A549 (cell line): Measurements from ENCODE around the gene SLCO3A1. TPM values are rescaled to one million over a fixed set of nuclear protein-coding genes. Genes with fewer than 3 reads are reported as not detected.
"Not testable (repeated sequence)": the region's sequence is repeated elsewhere in the genome, so short reads cannot be mapped to it uniquely, and the experiment has no call there.

Experiments
- ATAC-seq, 2 experiments: fragments of 200-7000 bp in 1 of 2; fragments of >200 bp in 1 of 2; cut with Nextera tagmentation in 1 of 2; cut with Tn5 transposase in 1 of 2; 3 replicates each; pipeline versions ENCODE4 v1.8.0 to v1.9.1; 2018 to 2020; ENCODE audit warnings: mild to moderate bottlenecking in 1 of 2, moderate library complexity in 1 of 2
- CTCF ChIA-PET: fragments of 300-600 bp; sonication (Branson Sonifier 250); formaldehyde crosslinking; extraction: SDS; loops from one replicate; lab custom pipeline; 2021; ENCODE audit warnings: antibody characterized with exemption, inconsistent platforms; lab: Yijun Ruan, JAX
- POLR2A ChIA-PET: fragments of 350-600 bp; formaldehyde crosslinking; extraction: SDS; loops from one replicate; lab custom pipeline; 2021; ENCODE audit warnings: antibody characterized with exemption, inconsistent platforms; lab: Yijun Ruan, JAX
- DNase-seq, 2 experiments: peaks; one replicate each; pipeline versions ENCODE4 v3.0.0 to v3.0.0-alpha.2; 2011 to 2016; ENCODE audit warnings: low read depth in 1 of 2, low spot score in 1 of 2
- FAIRE-seq: peaks from 2 replicates; lab custom pipeline; 2011; peaks lifted over from hg19 to GRCh38; lab: Jason Lieb, UNC
- H3K27ac ChIP-seq, 2 experiments: fragments of >200 bp; sonication (Bioruptor Twin); formaldehyde crosslinking; 3 replicates each; pipeline ENCODE4 v1.5.1; 2016 to 2017
- H3K4me1 ChIP-seq: fragments of >200 bp; sonication (Bioruptor Twin); formaldehyde crosslinking; 3 replicates; pipeline ENCODE4 v1.6.1; 2016
- H3K4me2 ChIP-seq: fragments of >200 bp; sonication (Bioruptor Twin); formaldehyde crosslinking; 3 replicates; pipeline ENCODE4 v1.6.1; 2016
- H3K4me3 ChIP-seq: fragments of >200 bp; sonication (Bioruptor Twin); formaldehyde crosslinking; 3 replicates; pipeline ENCODE4 v1.5.1; 2016
- H3K9me3 ChIP-seq: fragments of >200 bp; sonication (Bioruptor Twin); formaldehyde crosslinking; 3 replicates; pipeline ENCODE4 v1.6.1; 2016
- BHLHE40 ChIP-seq: IDR thresholded peaks from 2 replicates; pipeline ENCODE4 v1.6.1; 2012; ENCODE audit warnings: low read depth, low read length, inconsistent platforms
- EHF ChIP-seq: fragments of 250-450 bp; sonication (Bioruptor Pico); IDR thresholded peaks from 2 replicates; pipeline ENCODE4 v1.5.0; 2020; ENCODE audit warnings: mild to moderate bottlenecking
- EHMT2 ChIP-seq: fragments of 200-600 bp; sonication (generic); IDR thresholded peaks from 2 replicates; pipeline ENCODE4 v1.6.1; 2016; ENCODE audit warnings: antibody characterized with exemption, low read depth, mild to moderate bottlenecking, moderate library complexity
- ELK1 ChIP-seq: fragments of 150-350 bp; IDR thresholded peaks from 2 replicates; pipeline ENCODE4 v1.6.1; 2014; ENCODE audit warnings: low read depth, mild to moderate bottlenecking, low read length
- FOSB ChIP-seq: fragments of 250-450 bp; sonication (Bioruptor Pico); IDR thresholded peaks from 2 replicates; pipeline ENCODE4 v1.5.0; 2020; ENCODE audit warnings: mild to moderate bottlenecking, moderate library complexity
- HOXB13 ChIP-seq: fragments of 250-450 bp; sonication (Bioruptor Pico); IDR thresholded peaks from 2 replicates; pipeline ENCODE4 v1.5.0; 2020; ENCODE audit warnings: low read depth, mild to moderate bottlenecking, moderate library complexity
- JUN ChIP-seq, 2 experiments: fragments of >200 bp; sonication (Bioruptor Twin); formaldehyde crosslinking; IDR thresholded peaks; 2 replicates in 1 of 2; 3 replicates in 1 of 2; pipeline ENCODE4 v1.6.1; 2016 to 2017
- KDM1A ChIP-seq: fragments of 200-600 bp; sonication (generic); IDR thresholded peaks from 2 replicates; pipeline ENCODE4 v1.6.1; 2016; ENCODE audit warnings: low read depth, mild to moderate bottlenecking
- MAZ ChIP-seq: fragments of 150-350 bp; IDR thresholded peaks from 2 replicates; pipeline ENCODE4 v1.6.1; 2014; ENCODE audit warnings: antibody characterized with exemption, low read depth, low read length, borderline replicate concordance
- NFE2L2 ChIP-seq: fragments of 150-350 bp; conservative IDR thresholded peaks from 2 replicates; pipeline ENCODE4 v1.6.1; 2014; ENCODE audit warnings: low read length
- NR3C1 ChIP-seq: fragments of >200 bp; sonication (Bioruptor Twin); formaldehyde crosslinking; IDR thresholded peaks from 3 replicates; pipeline ENCODE4 v1.6.1; 2017
- POLR2A ChIP-seq: IDR thresholded peaks from 2 replicates; pipeline ENCODE4 v1.6.1; 2012; ENCODE audit warnings: mild to moderate bottlenecking, low read length
- POLR2AphosphoS2 ChIP-seq: conservative IDR thresholded peaks from 2 replicates; pipeline ENCODE4 v1.6.1; 2012; ENCODE audit warnings: low read length, improper control_type of control experiment, inconsistent platforms
- RARB ChIP-seq: fragments of 250-450 bp; sonication (Bioruptor Pico); IDR thresholded peaks from 2 replicates; pipeline ENCODE4 v1.8.0; 2021; ENCODE audit warnings: mild to moderate bottlenecking, moderate library complexity
- REST ChIP-seq: fragments of 200-600 bp; sonication (generic); IDR thresholded peaks from 2 replicates; pipeline ENCODE4 v1.6.1; 2016; ENCODE audit warnings: antibody characterized with exemption, mild to moderate bottlenecking, moderate library complexity
- USF2 ChIP-seq: fragments of 450-650 bp; IDR thresholded peaks from 2 replicates; pipeline ENCODE4 v1.6.1; 2014; ENCODE audit warnings: antibody characterized with exemption
- ZNF302 ChIP-seq: fragments of 250-450 bp; sonication (Bioruptor Pico); IDR thresholded peaks from 2 replicates; pipeline ENCODE4 v1.9.0; 2021; ENCODE audit warnings: inconsistent platforms, mild to moderate bottlenecking, moderate library complexity
- WGBS: methylation state at CpG from one replicate; pipeline ENCODE4 v1.1.6; 2017; ENCODE audit errors: missing lambda C conversion rate; 5-methylcytosine and 5-hydroxymethylcytosine counted together
- polyA plus RNA-seq, 4 experiments: library from polyadenylated mRNA; depleted of rRNA in 3 of 4; stranded (reverse); fragments of >200 nt; fragmentation: RNase III in 1 of 4; extraction: RNeasy Plus Mini Kit Qiagen cat#74134 plus additional on column Dnase treatment in 1 of 4; gene quantifications; 2 replicates in 3 of 4; 3 replicates in 1 of 4; pipeline ENCODE4 v1.2.3, GENCODE V29; 2011 to 2017

SLCO3A1 gene
- polyA plus RNA-seq, 2 of the 4 experiments (the other 2 are of a cell fraction): 16.8 to 17.0 TPM

- Histone ChIP-seq H3K27ac (peak overlapping the region; percentile 74 to 81), H3K4me2 (peak overlapping the region; percentile 78), H3K4me1 (peaks cover 28% of the 10 kb centered on the region)
- ATAC-seq, H3K9me3 ChIP-seq, DNase-seq, H3K4me3 ChIP-seq, POLR2A ChIA-PET, FAIRE-seq: not testable (repeated sequence)
- 88% methylated on average over 8 of the region's 8 CpGs for WGBS
- CTCF ChIA-PET: interaction anchor here (1.3 to 17.2 kb wide), 8 partner anchors 8 to 768 kb away, joined by 4 to 256 read pairs (median 7); partner anchors contain the start of gene SLCO3A1
Observed at GRCh38 chr15:92070251-92070650, 216.7 kb downstream of the SLCO3A1 start.

GRCh38 chr15:92071045-92071634 is 217.6 kb downstream of the SLCO3A1 start:
- ChIA-PET POLR2A (no interaction called here), CTCF (interaction anchor here (1.2 to 17.2 kb wide), 5 partner anchors 10 to 770 kb away, joined by 4 to 256 read pairs (median 13); partner anchors contain the start of gene SLCO3A1)
- no peaks in the 10 kb centered on the region for H3K9me3 ChIP-seq
- no peak overlapping the region for H3K4me3 ChIP-seq
- ATAC-seq (no peak), FAIRE-seq (no peak), DNase-seq (no peak)
- peak overlapping the region in 1 of 2 experiments; percentile 24; a peak in 2 of 6 replicates for H3K27ac ChIP-seq
- H3K4me2 ChIP-seq: no peak overlapping the region
- 81% methylated on average over 12 of the region's 12 CpGs for WGBS
- peaks cover 28% of the 10 kb centered on the region for H3K4me1 ChIP-seq
- TF ChIP-seq NFE2L2 (no peak), NR3C1 (no peak), REST (no peak), ELK1 (no peak), ZNF302 (CRISPR knock-in tag) (no peak), RARB (CRISPR knock-in tag) (no peak), USF2 (no peak), MAZ (no peak), EHF (CRISPR knock-in tag) (no peak), JUN (IDR thresholded peaks at IDR 0.05) (no peak), EHMT2 (no peak), BHLHE40 (no peak), POLR2AphosphoS2 (no peak), HOXB13 (CRISPR knock-in tag) (no peak), FOSB (CRISPR knock-in tag) (no peak), POLR2A (no peak), KDM1A (no peak)
